HEK293 (cell line): ENCODE data around the gene RAB10.

ENCODE experiments used
- CTCF ChIA-PET: fragments of 350-600 bp; formaldehyde crosslinking; extraction: SDS; loops from one replicate; lab custom pipeline; 2021; ENCODE audit warnings: antibody characterized with exemption; lab: Yijun Ruan, JAX
- POLR2A ChIA-PET: fragments of 300-600 bp; formaldehyde crosslinking; extraction: SDS; loops from one replicate; lab custom pipeline; 2020; ENCODE audit warnings: antibody characterized with exemption, inconsistent platforms; lab: Yijun Ruan, JAX
- H3K27ac ChIP-seq: fragments of 200-500 bp; sonication (Bioruptor generic); 2 replicates; pipeline ENCODE4 v1.5.1; 2014; ENCODE audit warnings: low read depth, low read length, control low read depth, inconsistent platforms; ENCODE audit errors: extremely low read depth
- H3K36me3 ChIP-seq, 2 experiments: fragments of 200-500 bp in 1 of 2; sonication (Bioruptor generic) in 1 of 2; 1 replicate in 1 of 2; 2 replicates in 1 of 2; pipeline ENCODE4 v1.5.1; 2014 to 2017; ENCODE audit warnings: inconsistent platforms in 2 of 2, low read length in 2 of 2; ENCODE audit not compliant: control insufficient read depth in 2 of 2, insufficient read depth in 1 of 2
- H3K4me1 ChIP-seq: fragments of 200-500 bp; sonication (Bioruptor generic); 2 replicates; pipeline ENCODE4 v1.5.1; 2014; ENCODE audit warnings: mild to moderate bottlenecking, low read length, inconsistent platforms; ENCODE audit not compliant: control insufficient read depth, insufficient read depth
- H3K4me3 ChIP-seq: 2 replicates; pipeline ENCODE4 v1.5.1; 2011; ENCODE audit warnings: low read depth, mild to moderate bottlenecking, control low read depth, low read length, moderate library complexity
- H3K9me3 ChIP-seq: fragments of 200-500 bp; sonication (Bioruptor generic); 2 replicates; pipeline ENCODE4 v1.5.1; 2014; ENCODE audit warnings: low read depth, low read length, inconsistent platforms; ENCODE audit not compliant: control insufficient read depth, insufficient read depth
- GLIS1 ChIP-seq: fragments of 450-650 bp; formaldehyde crosslinking; IDR thresholded peaks from 2 replicates; pipeline ENCODE4 v1.5.1; 2016; ENCODE audit warnings: missing biosample characterization, missing genetic modification characterization
- GLIS2 ChIP-seq: fragments of 450-650 bp; formaldehyde crosslinking; IDR thresholded peaks from 2 replicates; pipeline ENCODE4 v1.5.1; 2016; ENCODE audit warnings: missing biosample characterization, missing genetic modification characterization
- KLF1 ChIP-seq: fragments of 450-650 bp; formaldehyde crosslinking; IDR thresholded peaks from 2 replicates; pipeline ENCODE4 v1.5.1; 2016; ENCODE audit warnings: missing biosample characterization, missing genetic modification characterization
- SETDB1 ChIP-seq: IDR thresholded peaks from one replicate; pipeline ENCODE4 v1.6.1; 2017; ENCODE audit warnings: mild to moderate bottlenecking, low read length, moderate library complexity, mixed read lengths; ENCODE audit not compliant: insufficient read length
- SP2 ChIP-seq: fragments of 450-650 bp; formaldehyde crosslinking; IDR thresholded peaks from 2 replicates; pipeline ENCODE4 v1.5.1; 2016; ENCODE audit warnings: missing biosample characterization, missing genetic modification characterization
- ZBTB17 ChIP-seq: fragments of 450-650 bp; formaldehyde crosslinking; IDR thresholded peaks from 2 replicates; pipeline ENCODE4 v1.5.1; 2016; ENCODE audit warnings: missing biosample characterization, missing genetic modification characterization
- ZBTB8A ChIP-seq: fragments of 450-650 bp; formaldehyde crosslinking; IDR thresholded peaks from 2 replicates; pipeline ENCODE4 v1.5.1; 2016; ENCODE audit warnings: missing biosample characterization, missing genetic modification characterization
- ZNF184 ChIP-seq: fragments of 450-650 bp; IDR thresholded peaks from 2 replicates; pipeline ENCODE4 v1.5.1; 2018; ENCODE audit warnings: missing biosample characterization, mild to moderate bottlenecking, missing genetic modification characterization
- ZNF335 ChIP-seq: fragments of 450-650 bp; formaldehyde crosslinking; conservative IDR thresholded peaks from 2 replicates; pipeline ENCODE4 v1.5.1; 2016; ENCODE audit warnings: missing biosample characterization, missing genetic modification characterization
- ZNF362 ChIP-seq: fragments of 450-650 bp; formaldehyde crosslinking; IDR thresholded peaks from 2 replicates; pipeline ENCODE4 v1.5.1; 2016; ENCODE audit warnings: missing biosample characterization, missing genetic modification characterization
- ZNF366 ChIP-seq: fragments of 450-650 bp; formaldehyde crosslinking; conservative IDR thresholded peaks from 2 replicates; pipeline ENCODE4 v1.5.1; 2016; ENCODE audit warnings: missing biosample characterization, missing genetic modification characterization
- ZNF548 ChIP-seq: fragments of 450-650 bp; formaldehyde crosslinking; IDR thresholded peaks from 2 replicates; pipeline ENCODE4 v1.5.1; 2016; ENCODE audit warnings: missing biosample characterization, missing genetic modification characterization
- ZNF596 ChIP-seq: fragments of 450-650 bp; IDR thresholded peaks from 2 replicates; pipeline ENCODE4 v1.5.0; 2018; ENCODE audit warnings: missing biosample characterization, mild to moderate bottlenecking, missing genetic modification characterization, moderate library complexity
- ZNF600 ChIP-seq: fragments of 450-650 bp; formaldehyde crosslinking; IDR thresholded peaks from 2 replicates; pipeline ENCODE4 v1.5.1; 2016; ENCODE audit warnings: missing biosample characterization, missing genetic modification characterization
- ZNF629 ChIP-seq: fragments of 450-650 bp; formaldehyde crosslinking; IDR thresholded peaks from 2 replicates; pipeline ENCODE4 v1.5.1; 2017; ENCODE audit warnings: missing biosample characterization, missing genetic modification characterization
- ZNF830 ChIP-seq: fragments of 450-650 bp; IDR thresholded peaks from 2 replicates; pipeline ENCODE4 v1.5.0; 2018; ENCODE audit warnings: missing biosample characterization, missing genetic modification characterization, low read depth, mild to moderate bottlenecking, moderate library complexity
- TF ChIP-seq, protein P1 (sequence below): fragments of 450-650 bp; formaldehyde crosslinking; IDR thresholded peaks from 2 replicates; pipeline ENCODE4 v1.5.1; 2016; ENCODE audit warnings: missing biosample characterization, missing genetic modification characterization
- TF ChIP-seq, protein P2 (sequence below): fragments of 450-650 bp; formaldehyde crosslinking; IDR thresholded peaks from 2 replicates; pipeline ENCODE4 v1.5.1; 2017; ENCODE audit warnings: missing biosample characterization, mild to moderate bottlenecking, missing genetic modification characterization, moderate library complexity
- TF ChIP-seq, protein P3 (sequence below): fragments of 450-650 bp; formaldehyde crosslinking; IDR thresholded peaks from 2 replicates; pipeline ENCODE4 v1.5.1; 2016; ENCODE audit warnings: missing biosample characterization, missing genetic modification characterization

Gene RAB10

DNA sequence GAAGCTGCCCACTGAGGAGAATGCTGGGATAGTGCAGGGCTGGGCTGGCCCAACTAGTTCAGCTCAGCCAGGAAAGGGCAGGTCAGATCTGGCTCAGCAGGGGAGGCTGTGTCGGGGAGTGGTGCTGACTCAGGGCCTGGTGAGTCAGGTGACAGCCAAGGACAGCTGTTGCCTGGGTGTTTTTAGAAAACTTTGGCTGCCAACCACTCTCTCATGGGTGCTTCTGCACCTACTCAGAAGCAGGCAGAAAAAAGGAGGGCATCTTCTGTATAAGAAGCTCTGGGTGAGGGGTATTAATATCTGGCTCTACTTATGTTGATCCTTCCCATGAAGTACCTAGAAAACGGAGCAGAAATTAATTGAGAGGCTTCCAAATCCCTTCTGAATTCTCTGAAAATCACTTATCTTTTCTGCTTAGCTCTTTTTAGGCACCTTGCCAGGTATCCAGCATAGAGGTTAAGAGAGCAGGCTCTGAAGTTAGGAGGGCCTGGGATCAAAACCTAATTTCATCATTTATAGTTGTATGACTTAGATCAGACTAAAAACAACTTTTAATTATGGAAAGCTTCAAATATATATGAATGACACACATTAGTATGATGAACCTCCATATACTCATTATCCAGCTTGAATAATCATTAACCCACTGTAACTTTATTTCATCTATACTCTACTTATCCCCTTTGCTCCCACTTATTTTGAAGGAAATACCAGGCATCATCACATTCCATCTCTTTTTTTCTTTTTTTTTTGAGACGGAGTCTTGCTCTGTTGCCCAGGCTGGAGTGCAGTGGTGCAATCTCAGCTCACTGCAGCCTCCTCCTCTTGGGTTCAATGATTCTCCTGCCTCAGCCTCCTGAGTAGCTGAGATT lies 15.5 kb upstream of the RAB10 start (continued):
- peak; percentile 62; the same call in 1 of the 2 replicates for TF ChIP-seq ZBTB17 (tag by site-specific recombination)
- TF ChIP-seq ZNF629 (tag by site-specific recombination): peak; percentile 57
- peak; percentile 93 for TF ChIP-seq ZNF600 (tag by site-specific recombination)
- TF ChIP-seq, protein P1, sequence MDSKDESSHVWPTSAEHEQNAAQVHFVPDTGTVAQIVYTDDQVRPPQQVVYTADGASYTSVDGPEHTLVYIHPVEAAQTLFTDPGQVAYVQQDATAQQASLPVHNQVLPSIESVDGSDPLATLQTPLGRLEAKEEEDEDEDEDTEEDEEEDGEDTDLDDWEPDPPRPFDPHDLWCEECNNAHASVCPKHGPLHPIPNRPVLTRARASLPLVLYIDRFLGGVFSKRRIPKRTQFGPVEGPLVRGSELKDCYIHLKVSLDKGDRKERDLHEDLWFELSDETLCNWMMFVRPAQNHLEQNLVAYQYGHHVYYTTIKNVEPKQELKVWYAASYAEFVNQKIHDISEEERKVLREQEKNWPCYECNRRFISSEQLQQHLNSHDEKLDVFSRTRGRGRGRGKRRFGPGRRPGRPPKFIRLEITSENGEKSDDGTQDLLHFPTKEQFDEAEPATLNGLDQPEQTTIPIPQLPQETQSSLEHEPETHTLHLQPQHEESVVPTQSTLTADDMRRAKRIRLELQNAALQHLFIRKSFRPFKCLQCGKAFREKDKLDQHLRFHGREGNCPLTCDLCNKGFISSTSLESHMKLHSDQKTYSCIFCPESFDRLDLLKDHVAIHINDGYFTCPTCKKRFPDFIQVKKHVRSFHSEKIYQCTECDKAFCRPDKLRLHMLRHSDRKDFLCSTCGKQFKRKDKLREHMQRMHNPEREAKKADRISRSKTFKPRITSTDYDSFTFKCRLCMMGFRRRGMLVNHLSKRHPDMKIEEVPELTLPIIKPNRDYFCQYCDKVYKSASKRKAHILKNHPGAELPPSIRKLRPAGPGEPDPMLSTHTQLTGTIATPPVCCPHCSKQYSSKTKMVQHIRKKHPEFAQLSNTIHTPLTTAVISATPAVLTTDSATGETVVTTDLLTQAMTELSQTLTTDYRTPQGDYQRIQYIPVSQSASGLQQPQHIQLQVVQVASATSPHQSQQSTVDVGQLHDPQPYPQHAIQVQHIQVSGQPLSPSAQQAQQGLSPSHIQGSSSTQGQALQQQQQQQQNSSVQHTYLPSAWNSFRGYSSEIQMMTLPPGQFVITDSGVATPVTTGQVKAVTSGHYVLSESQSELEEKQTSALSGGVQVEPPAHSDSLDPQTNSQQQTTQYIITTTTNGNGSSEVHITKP (tag by site-specific recombination): peak; percentile 86
- TF ChIP-seq, protein P2, sequence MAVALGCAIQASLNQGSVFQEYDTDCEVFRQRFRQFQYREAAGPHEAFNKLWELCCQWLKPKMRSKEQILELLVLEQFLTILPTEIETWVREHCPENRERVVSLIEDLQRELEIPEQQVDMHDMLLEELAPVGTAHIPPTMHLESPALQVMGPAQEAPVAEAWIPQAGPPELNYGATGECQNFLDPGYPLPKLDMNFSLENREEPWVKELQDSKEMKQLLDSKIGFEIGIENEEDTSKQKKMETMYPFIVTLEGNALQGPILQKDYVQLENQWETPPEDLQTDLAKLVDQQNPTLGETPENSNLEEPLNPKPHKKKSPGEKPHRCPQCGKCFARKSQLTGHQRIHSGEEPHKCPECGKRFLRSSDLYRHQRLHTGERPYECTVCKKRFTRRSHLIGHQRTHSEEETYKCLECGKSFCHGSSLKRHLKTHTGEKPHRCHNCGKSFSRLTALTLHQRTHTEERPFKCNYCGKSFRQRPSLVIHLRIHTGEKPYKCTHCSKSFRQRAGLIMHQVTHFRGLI (tag by site-specific recombination): peak; percentile 17; the same call in 1 of the 2 replicates
- 0 out of 2 replicates have a peak, but pooled peaks have one; percentile 16 for TF ChIP-seq ZBTB8A (tag by site-specific recombination)
- TF ChIP-seq, protein P3, sequence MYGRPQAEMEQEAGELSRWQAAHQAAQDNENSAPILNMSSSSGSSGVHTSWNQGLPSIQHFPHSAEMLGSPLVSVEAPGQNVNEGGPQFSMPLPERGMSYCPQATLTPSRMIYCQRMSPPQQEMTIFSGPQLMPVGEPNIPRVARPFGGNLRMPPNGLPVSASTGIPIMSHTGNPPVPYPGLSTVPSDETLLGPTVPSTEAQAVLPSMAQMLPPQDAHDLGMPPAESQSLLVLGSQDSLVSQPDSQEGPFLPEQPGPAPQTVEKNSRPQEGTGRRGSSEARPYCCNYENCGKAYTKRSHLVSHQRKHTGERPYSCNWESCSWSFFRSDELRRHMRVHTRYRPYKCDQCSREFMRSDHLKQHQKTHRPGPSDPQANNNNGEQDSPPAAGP (tag by site-specific recombination): peak; percentile 57; the same call in 1 of the 2 replicates
- peak; percentile 39 for TF ChIP-seq ZNF366 (tag by site-specific recombination)
- TF ChIP-seq ZNF335 (tag by site-specific recombination): peak; percentile 65
- peak; percentile 38; the same call in 1 of the 2 replicates for TF ChIP-seq KLF1 (tag by site-specific recombination)
- TF ChIP-seq GLIS1 (tag by site-specific recombination): peak; percentile 87
- TF ChIP-seq, all 188 proteins: peak for 21

DNA sequence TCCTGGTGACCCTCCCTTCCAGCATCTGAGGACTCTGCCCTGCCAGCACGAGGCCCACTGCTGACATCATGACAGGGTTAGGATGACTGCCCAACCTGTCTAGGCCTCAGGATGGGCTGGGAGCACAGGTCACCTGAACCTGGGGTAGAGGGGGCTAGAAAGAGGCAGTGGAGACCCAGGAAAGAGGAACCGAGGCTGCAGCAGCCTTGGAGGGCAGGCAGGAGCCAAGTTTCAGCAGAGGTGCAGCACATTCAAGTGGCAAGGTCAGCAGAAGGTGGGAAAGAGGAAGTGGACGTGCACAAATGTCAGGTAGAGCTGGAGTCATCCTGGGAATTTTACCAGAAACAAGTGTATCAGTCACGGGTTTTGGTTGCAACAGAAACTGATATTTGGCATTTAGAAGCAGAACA lies 13.6 kb upstream of the RAB10 start:
- Histone ChIP-seq H3K36me3 (no peaks in the 10 kb centered on the region), H3K4me1 (peaks cover 13% of the 10 kb centered on the region), H3K27ac (no peak overlapping the region), H3K9me3 (no peaks in the 10 kb centered on the region), H3K4me3 (no peak overlapping the region)
- no peak for TF ChIP-seq ZNF830 (tag by site-specific recombination)
- TF ChIP-seq, protein P2 (tag by site-specific recombination): peak; percentile 42; the same call in 1 of the 2 replicates
- POLR2A ChIA-PET: interaction anchor here (1.6 kb wide), 1 partner anchor 14 kb away, joined by 6 read pairs; the partner anchor contains the start of gene RAB10
- CTCF ChIA-PET: interaction anchor here (0.9 to 1.2 kb wide), 2 partner anchors 13 to 29 kb away, joined by 6 to 8 read pairs; partner anchors contain the start of gene RAB10

GRCh38 chr2:26024260-26024659 lies 9.6 kb upstream of the RAB10 start:
- Histone ChIP-seq H3K4me1 (no peaks in the 10 kb centered on the region), H3K9me3 (no peaks in the 10 kb centered on the region), H3K4me3 (no peak overlapping the region), H3K36me3 (no peaks in the 10 kb centered on the region), H3K27ac (no peak overlapping the region)
- ChIA-PET POLR2A (no interaction called here), CTCF (interaction anchor here (0.6 to 0.9 kb wide), 3 partner anchors 23 to 141 kb away, joined by 3 to 4 read pairs (median 3); no protein-coding TSS in a partner anchor)
- TF ChIP-seq ZNF830 (tag by site-specific recombination) (no peak), ZNF596 (tag by site-specific recombination) (no peak), SP2 (tag by site-specific recombination) (no peak), SETDB1 (no peak), GLIS2 (no peak), ZNF548 (tag by site-specific recombination) (no peak), ZNF184 (peak; percentile 98), ZNF362 (tag by site-specific recombination) (no peak)
